ENCODE data around the gene CDK13.

Gene CDK13

DNA sequence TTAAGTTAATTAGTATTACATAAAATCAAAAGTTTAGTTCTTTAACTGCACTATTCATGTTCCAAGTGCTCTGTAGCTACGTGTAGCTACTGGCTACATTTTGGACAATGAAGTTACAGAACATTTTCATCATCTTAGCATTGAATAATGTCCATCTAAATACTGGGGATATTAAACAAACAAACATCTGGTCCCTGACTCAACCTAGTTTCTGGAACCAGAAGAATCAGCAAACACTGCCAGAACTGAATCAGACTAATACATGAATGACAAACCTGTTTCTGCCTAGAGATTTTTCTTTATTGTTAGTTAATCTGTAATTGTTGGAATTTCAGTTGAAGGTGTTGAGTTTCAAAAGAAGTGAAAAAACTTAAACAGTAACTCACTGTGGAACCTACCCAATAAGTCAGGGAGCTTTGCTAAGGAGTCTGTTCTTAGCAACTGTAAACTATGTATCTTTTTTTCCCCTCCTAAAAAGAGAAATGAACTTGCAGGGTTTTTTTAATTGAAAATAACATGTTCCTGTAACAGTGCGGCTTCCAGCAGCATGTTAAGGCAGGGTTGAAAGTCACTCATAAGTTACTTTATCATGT is 58.3 kb downstream of the CDK13 start:
- no peak for DNase-seq (ENCODE audit: low read depth, low spot score)

DNA sequence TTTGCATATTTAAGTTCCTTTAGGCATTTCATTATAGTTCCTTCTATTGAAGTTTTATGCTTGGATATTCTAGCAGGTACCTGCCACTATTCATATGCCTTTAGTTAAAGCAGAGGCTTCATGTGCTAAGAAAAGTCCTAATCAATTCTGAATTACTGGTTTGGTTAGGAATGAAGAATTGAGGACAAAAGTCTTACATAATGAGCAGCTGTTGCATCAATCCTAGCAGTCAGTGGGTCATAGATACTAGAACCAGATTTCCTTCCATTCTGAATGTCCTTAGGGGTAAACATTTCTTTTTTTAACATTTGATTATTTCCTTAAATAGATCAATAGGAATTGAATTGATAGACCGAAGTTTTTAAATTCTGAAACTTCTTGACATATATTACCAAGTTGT is 59.2 kb downstream of the CDK13 start:
- no peak for DNase-seq (ENCODE audit: low read depth, low spot score)

DNA sequence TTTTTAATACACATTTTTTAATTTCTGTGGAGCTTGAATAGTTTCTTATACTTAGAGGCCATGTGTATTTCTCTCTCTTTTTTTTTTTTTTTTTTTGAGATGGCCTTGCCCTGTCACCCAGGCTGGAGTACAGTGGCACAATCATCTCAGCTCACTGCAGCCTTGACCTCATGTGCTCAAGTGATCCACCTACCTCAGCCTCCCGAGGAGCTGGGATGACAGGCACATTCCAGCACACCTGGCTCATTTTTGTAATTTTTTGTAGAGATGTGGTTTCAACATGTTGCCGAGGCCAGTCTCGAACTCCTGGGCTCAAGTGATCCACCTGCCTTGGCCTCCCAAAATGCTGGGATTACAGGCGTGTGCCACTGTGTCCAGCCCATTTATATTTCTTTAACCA is 64.3 kb downstream of the CDK13 start:
- DNase-seq (ENCODE audit: low read depth, low spot score), result no peak

DNA sequence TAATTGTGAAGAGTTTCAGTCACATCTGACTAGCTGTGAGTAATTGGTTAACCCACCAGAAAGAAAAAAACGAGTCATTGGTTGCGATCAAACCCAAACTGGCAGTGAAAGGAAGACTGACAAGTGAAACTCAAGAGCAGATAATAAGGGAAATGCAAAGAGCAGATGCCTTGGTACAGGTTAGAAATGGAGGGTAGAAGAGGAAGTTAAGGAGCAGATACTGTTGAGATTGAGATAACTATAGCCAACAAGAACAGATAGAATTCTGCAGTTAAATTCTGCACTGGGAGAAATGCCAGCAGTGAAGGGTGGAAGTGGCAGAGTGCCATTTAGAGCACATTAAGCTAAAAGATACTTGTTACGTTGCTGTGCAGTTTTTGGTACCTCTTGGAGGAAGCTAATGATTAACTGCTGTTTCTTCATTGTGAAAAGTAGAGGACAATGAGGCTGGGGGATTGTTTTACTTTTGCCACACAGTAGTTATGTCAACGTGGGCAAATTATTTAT is 65.8 kb downstream of the CDK13 start:
- no peak for DNase-seq (ENCODE audit: low read depth, low spot score)

DNA sequence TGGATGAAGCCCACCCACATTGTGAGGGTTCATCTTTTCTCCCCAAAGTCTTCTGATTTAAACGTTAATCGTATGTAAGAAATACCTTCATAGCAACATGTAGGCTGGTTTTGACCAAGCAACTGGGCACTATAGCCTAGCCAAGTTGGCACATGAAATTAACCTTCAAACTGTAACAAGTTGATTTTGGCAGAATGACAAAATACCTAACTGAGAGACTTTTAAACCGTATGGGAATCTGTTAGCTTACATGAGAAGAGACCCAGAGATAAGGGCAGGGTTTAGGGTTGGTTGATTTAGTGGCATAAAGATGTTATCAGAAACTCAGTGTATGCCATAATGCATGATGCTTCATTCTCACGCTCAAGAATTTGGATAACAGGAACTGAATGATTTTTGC is 69.5 kb downstream of the CDK13 start:
- no peak for DNase-seq (ENCODE audit: low read depth, low spot score)

DNA sequence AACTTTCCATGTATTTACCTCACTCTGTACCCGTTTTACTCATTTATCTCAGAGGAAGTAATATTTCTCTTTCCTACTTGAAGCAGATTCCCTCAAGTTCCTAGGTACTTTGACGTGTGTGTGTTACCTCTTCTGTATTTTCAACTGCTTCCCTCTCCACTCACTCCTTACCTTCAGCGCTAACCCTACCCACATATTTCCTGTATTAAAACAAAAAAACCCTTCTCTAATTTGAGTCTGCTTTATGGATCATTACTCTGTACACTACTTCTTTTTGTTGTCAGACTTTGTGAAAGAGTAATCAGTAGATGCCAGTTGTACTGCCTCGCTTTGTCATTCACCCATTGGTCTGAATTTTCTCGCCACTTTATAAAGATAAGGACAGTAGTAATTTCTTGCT is 74.0 kb downstream of the CDK13 start:
- no peak for DNase-seq (ENCODE audit: low read depth, low spot score)

DNA sequence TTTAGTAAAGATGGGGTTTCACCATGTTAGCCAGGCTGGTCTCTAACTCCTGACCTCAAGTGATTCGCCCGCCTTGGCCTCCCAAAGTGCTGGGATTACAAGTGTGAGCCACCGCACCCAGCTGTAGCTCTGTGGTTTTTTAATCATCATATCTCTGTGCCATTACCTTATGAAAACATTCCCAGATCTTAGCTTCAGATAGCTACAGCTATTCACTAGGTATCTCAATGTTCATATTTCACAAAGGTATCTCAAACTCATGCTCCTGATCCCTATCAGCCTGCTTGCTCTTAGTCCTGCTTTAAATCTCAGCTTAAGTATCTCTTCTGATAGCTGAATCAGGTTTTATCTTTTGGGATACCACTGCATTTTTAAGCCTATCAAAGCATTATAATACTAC is 74.8 kb downstream of the CDK13 start:
- DNase-seq (ENCODE audit: low read depth, low spot score), result no peak

DNA sequence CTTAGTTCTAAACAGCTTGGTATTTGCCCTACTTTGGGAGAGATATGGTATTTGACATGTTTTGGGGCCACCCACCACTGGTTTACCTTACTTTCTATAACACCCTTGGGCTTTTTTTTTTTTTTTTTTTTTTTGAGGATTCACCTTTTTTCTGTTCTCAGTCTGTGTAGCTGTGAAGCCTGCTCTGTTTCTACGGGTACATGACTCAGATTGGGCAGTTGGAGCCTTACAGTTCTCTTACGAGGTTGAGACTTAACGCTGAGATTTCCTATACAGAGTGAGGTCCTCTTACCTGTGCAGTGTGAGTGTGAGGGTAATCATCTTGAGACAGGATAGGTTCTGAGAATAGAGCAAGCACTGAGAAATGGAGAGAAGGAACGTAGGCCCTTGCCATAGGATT is 77.5 kb downstream of the CDK13 start:
- DNase-seq (ENCODE audit: low read depth, low spot score), result no peak

DNA sequence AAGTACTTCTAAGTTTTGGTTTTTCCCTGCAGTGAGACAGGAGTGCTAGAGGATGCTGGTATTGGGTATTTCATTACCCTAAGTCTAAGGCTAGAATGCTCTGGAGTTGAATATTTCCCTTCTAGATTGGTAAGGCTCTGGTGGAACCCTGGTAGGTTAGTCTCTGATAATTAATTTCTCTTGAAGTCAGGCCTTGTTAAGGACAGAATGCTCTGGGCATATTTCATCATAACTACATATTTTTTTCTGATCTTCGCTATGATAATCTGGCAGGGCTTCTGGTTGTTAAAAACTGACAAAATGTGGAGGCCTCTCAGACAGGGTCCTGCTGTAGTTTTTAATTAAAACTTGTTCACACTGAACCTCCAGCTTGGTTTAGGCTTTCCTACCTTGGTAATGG is 83.8 kb downstream of the CDK13 start:
- DNase-seq (ENCODE audit: low read depth, low spot score), result no peak

DNA sequence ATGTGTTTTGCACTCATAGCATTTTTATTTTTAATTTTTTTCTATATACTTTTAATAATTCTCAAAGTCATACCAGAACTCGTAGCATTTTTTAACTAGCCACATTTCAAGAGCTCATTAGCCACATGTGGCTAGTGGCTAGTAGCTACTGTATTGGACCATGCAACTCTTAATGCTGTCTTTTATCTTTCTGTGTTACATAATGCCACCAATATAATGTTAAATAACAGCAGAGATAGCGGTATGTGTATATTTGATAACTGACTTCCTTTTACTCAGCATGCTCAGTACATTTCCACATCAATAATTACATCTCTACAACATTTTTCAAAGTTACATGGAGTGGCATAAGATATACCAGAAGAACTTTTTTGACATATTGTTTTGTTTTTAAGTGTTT is 91.4 kb downstream of the CDK13 start:
- no peak for DNase-seq (ENCODE audit: low read depth, low spot score)

DNA sequence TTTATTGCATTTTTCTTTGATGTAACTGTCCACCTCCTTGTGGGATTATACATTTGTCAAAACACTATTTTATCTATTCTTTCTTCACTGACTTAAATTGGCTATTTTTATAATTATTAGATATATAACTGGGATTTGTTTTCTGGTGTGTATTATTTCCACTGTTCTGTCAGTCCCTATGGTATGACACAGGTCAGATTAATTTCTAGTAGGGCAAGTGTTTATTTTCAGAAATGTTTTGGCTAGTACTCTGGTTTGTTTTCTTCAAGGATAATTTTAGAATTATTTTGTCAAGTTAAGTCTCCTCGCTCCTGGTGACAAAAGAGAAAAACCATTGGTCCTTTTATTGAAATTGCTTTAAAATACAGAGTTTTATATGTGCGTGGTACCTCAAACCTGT is 93.1 kb downstream of the CDK13 start:
- DNase-seq (ENCODE audit: low read depth, low spot score), result no peak

DNA sequence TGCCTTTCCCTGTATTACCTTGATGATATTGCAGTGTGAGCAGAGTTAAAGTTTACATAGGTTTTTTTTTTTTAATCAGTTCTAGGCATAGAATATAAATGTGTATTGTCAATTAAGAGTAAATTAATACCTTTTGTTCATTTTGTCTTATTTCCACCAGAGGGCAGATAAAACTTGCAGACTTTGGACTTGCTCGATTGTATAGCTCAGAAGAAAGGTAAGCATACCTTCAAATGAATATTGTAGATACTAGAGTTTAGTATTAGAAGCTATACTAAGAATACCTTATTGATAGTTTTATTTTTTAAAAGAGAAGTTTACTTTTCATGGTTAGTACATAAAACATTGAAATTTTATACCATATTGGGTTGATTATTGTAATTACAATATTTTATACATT is 97.6 kb downstream of the CDK13 start:
- DNase-seq (ENCODE audit: low read depth, low spot score), result no peak

DNA sequence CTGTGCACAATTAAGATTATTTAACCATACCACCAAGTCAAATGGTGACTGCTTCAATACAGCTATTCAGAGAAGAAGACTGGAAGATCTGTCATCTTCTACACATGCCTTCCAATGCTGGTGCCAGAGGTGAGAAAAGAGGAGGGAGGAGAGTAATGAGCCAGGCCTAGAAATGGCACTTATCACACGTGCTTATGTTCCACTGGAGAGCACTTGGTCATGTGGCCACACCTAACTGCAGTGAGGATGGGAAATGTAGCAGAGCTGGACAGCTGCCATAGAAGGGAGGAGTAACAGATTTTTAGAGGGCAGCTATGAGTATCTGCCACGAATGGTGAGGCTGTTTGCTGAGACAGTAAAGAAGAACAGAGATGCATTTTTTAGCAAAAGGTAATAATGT is 107.2 kb downstream of the CDK13 start:
- no peak for DNase-seq (ENCODE audit: low read depth, low spot score)

DNA sequence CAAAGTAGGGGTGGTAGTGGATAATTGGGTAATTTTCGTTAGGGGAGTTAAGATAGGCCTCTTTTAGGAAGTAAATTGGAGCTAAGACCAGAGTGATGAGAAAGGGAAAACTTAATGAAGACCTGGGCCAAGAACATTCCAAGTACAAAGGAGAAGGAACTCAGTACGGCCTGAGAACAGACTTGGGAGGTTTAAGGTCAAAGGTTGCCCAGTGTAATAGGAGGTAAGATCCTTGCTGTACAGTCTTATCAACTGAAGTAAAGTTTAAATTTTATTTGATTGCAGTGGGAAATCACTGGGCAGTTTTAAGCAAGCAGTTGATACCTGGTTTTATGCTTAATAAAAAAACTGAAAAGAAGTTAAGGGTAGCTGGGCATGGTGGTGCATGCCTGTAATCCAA is 108.0 kb downstream of the CDK13 start:
- DNase-seq (ENCODE audit: low read depth, low spot score), result no peak

DNA sequence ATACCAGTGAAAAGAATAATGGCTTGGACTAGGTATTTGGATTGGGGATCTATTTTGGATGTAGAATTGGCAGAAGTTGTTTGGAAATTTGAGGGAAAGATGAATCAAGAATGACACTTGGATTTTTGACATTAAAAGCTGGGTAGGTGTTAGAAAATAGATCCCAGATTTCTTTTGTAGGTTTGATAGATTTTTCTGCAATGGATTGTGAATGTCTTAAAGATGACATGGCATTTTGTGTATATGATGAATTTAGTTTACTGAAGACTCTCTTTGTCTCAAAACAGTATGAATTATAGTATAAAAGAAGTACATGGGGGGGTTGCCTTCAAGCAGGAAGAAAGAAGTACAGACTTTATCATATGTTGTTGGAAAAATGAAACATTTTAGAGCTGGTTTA is 108.6 kb downstream of the CDK13 start:
- DNase-seq (ENCODE audit: low read depth, low spot score), result no peak

DNA sequence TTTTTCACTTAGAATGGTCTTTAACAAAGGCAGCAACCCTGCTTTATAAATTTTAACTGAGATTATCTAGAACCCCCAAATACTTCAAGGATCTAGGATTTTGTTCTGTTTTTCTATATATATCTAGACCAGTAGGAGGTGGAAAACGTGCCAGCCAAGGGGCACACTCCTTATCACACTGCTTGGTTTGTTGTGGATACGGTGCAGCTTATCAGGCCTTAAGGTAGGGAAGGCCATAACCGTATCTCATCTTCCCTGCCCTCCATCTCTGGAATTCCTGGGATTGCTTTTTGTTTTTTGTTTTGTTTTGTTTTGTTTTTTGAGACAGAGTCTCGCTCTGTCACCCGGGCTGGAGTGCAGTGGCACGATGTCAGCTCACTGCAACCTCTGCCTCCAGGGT is 109.0 kb downstream of the CDK13 start:
- DNase-seq (ENCODE audit: low read depth, low spot score), result no peak

DNA sequence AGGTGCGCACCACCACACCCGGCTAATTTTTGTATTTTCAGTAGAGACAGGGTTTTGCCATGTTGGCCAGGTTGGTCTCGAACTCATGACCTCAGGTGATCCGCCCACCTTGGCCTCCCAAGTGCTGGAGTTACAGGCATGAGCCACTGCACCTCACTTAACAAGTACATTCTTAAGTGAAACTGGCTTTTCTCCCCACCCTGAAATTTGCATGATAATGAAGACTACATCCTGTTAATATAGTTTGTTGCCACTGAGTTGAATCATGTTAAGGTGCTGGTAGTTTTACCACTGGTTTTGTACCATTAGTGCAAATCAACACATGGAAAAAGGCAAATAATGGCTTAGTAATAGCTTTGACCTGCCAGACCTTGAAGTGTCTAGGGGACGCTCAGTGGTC is 122.2 kb downstream of the CDK13 start:
- DNase-seq (ENCODE audit: low read depth, low spot score), result no peak

DNA sequence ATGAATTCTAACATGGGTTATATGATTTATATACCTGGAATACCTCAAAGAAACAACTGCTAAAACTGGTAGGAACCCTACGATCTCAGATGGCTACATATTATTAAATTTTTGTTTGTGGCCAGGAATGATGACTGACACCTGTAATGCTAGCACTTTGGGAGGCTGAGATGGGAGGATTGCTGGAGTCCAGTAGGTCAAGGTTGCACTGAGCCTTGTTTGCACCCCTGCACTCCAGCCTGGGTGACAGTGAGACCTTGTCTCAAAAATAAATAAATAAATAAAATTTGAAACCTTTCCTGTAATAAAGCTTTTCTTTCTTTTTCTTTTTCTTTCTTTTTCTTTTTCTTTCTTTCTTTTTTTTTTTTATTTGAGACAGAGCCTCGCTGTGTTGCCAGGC is 123.2 kb downstream of the CDK13 start:
- no peak for DNase-seq (ENCODE audit: low read depth, low spot score)

DNA sequence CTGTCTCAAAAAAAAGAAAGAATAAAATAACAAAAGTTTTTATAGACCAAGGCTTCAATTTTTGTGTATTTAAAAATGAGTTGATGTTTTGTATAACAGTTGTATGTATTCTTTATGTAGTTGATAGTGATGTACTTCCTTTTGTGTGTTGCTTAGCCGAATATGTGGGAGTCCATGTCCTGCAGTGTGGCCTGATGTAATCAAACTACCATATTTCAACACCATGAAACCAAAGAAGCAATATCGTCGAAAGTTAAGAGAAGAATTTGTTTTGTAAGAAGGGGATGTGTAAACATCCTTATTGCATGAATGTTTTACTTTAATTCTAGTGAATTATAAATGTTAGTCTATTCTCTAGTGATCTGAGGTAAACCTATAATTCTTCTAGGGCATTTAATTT is 127.8 kb downstream of the CDK13 start:
- DNase-seq (ENCODE audit: low read depth, low spot score), result no peak

DNA sequence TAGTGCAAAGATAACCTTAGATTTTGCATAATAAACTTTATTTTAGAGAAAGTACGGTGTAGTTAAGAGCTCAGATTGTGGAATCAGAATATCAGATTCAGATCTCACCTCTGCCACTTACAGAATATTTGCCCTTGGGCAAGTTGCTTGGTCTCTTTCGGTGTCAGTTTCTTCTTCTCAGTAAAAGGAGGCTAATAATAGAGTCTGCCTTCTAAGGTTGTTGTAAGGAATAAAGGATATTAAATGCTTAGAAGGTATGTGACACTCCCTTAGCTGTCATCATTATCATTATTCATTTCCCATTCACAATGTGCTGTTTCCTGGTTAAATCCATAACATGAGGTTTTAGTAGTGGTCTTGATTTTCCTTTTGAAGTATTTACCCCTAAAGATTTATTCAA is 142.1 kb downstream of the CDK13 start:
- DNase-seq (ENCODE audit: low read depth, low spot score), result no peak

DNA sequence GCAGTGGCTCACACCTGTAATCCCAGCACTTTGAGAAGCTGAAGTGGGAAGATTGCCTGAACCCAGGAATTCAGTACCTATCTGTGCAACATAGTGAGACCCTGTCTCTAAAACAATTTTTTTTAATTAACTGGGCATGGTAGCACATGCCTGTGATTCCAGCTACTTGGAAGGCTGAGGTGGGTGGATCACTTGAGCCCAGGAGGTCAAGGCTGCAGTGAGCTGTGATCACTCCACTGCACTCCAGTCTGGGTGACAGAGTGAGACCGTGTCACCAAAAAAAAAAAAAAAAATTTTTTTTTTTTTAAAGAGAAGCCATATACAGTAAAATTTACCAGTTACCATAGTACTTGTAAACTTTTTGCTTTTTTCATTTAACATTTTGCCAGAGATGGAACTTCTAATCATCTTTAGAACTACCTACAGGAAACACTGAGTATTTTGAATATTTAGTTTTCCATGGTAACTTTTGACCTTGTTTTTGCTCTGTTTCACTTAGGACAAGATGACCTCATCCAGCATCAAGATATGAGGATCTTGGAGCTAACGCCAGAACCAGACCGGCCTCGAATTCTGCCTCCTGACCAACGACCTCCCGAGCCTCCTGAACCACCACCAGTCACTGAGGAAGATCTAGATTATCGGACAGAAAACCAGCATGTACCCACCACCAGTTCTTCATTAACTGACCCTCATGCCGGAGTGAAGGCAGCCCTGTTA is 143.7 kb downstream of the CDK13 start:
- DNase-seq (ENCODE audit: low read depth, low spot score), result no peak

DNA sequence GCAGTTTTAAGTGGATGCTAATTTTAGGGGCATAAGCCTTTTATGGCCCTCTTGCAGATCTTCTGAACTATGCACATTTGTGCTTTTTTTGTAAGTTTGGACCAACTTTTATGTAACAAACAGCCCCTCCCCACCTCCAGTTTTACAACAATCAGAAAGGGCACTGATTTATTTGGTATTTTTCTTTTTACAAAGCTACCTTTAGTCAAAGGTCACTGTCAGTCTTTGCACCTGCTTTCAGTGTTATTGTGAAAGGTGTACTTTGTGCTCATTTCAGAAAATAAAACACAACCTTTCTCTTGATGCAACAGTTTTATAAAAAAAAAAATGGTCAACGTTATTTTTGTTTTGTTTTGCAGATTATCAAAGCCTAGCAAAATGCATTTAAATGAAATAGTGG is 145.2 kb downstream of the CDK13 start:
- DNase-seq (ENCODE audit: low read depth, low spot score), result no peak

DNA sequence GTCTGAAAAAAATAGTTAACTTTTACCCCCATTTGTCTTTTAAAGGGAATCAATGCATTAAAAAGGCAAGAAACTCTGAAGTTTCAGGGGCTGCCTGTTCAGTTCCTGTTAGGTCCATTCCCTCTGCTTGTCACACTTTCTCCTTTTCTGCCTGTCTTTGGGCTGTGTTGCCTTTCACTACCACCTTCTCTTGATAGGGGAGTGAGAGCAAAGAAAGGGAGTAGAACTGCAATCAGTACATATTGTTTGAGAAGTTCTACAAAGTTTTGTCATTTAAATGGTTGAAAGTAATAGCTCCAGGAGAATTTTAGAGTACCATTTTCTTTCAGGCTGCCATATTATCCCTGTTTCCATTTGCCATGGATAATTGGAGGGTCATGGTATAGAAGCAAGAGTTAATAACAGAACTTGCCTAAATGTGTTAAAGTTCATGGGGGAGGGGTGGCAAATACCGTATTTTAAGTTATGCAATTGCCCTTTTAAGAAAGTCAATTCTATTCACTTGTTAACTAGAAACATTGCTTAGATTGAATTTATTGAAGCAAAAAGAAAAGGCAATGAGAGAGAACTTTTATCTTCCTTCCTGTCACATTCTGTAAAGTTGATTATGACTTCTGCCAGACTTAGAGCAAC is 145.8 kb downstream of the CDK13 start:
- DNase-seq (ENCODE audit: low read depth, low spot score), result no peak
